HEK293 (cell line): ENCODE results near the gene ERG.

Experiments used
- CTCF ChIA-PET: fragments of 350-600 bp; formaldehyde crosslinking; extraction: SDS; loops from one replicate; lab custom pipeline; 2021; ENCODE audit warnings: antibody characterized with exemption; lab: Yijun Ruan, JAX
- POLR2A ChIA-PET: fragments of 300-600 bp; formaldehyde crosslinking; extraction: SDS; loops from one replicate; lab custom pipeline; 2020; ENCODE audit warnings: antibody characterized with exemption, inconsistent platforms; lab: Yijun Ruan, JAX
- H3K27ac ChIP-seq: fragments of 200-500 bp; sonication (Bioruptor generic); 2 replicates; pipeline ENCODE4 v1.5.1; 2014; ENCODE audit warnings: low read depth, low read length, control low read depth, inconsistent platforms; ENCODE audit errors: extremely low read depth
- H3K36me3 ChIP-seq, 2 experiments: fragments of 200-500 bp in 1 of 2; sonication (Bioruptor generic) in 1 of 2; 1 replicate in 1 of 2; 2 replicates in 1 of 2; pipeline ENCODE4 v1.5.1; 2014 to 2017; ENCODE audit warnings: inconsistent platforms in 2 of 2, low read length in 2 of 2; ENCODE audit not compliant: control insufficient read depth in 2 of 2, insufficient read depth in 1 of 2
- H3K4me1 ChIP-seq: fragments of 200-500 bp; sonication (Bioruptor generic); 2 replicates; pipeline ENCODE4 v1.5.1; 2014; ENCODE audit warnings: mild to moderate bottlenecking, low read length, inconsistent platforms; ENCODE audit not compliant: control insufficient read depth, insufficient read depth
- H3K4me3 ChIP-seq: 2 replicates; pipeline ENCODE4 v1.5.1; 2011; ENCODE audit warnings: low read depth, mild to moderate bottlenecking, control low read depth, low read length, moderate library complexity
- H3K9me3 ChIP-seq: fragments of 200-500 bp; sonication (Bioruptor generic); 2 replicates; pipeline ENCODE4 v1.5.1; 2014; ENCODE audit warnings: low read depth, low read length, inconsistent platforms; ENCODE audit not compliant: control insufficient read depth, insufficient read depth
- GFI1B ChIP-seq: fragments of 450-650 bp; formaldehyde crosslinking; IDR thresholded peaks from 2 replicates; pipeline ENCODE4 v1.5.1; 2016; ENCODE audit warnings: missing biosample characterization, missing genetic modification characterization
- PATZ1 ChIP-seq: fragments of 450-650 bp; formaldehyde crosslinking; IDR thresholded peaks from 2 replicates; pipeline ENCODE4 v1.5.1; 2016; ENCODE audit warnings: missing biosample characterization, missing genetic modification characterization
- PRDM10 ChIP-seq: fragments of 450-650 bp; formaldehyde crosslinking; IDR thresholded peaks from 2 replicates; pipeline ENCODE4 v1.5.1; 2016; ENCODE audit warnings: missing biosample characterization, missing genetic modification characterization
- REPIN1 ChIP-seq: fragments of 450-650 bp; formaldehyde crosslinking; IDR thresholded peaks from 2 replicates; pipeline ENCODE4 v1.5.1; 2017; ENCODE audit warnings: missing biosample characterization, missing genetic modification characterization, low read depth
- SCRT1 ChIP-seq: fragments of 450-650 bp; formaldehyde crosslinking; IDR thresholded peaks from 2 replicates; pipeline ENCODE4 v1.5.1; 2016; ENCODE audit warnings: missing biosample characterization, missing genetic modification characterization, borderline replicate concordance
- SP2 ChIP-seq: fragments of 450-650 bp; formaldehyde crosslinking; IDR thresholded peaks from 2 replicates; pipeline ENCODE4 v1.5.1; 2016; ENCODE audit warnings: missing biosample characterization, missing genetic modification characterization
- ZBTB1 ChIP-seq: fragments of 450-650 bp; formaldehyde crosslinking; IDR thresholded peaks from 2 replicates; pipeline ENCODE4 v1.5.1; 2016; ENCODE audit warnings: missing biosample characterization, missing genetic modification characterization
- ZBTB44 ChIP-seq: fragments of 450-650 bp; IDR thresholded peaks from 2 replicates; pipeline ENCODE4 v1.5.1; 2018; ENCODE audit warnings: missing biosample characterization, mild to moderate bottlenecking, missing genetic modification characterization
- ZNF121 ChIP-seq: fragments of 450-650 bp; formaldehyde crosslinking; IDR thresholded peaks from 2 replicates; pipeline ENCODE4 v1.5.1; 2016; ENCODE audit warnings: missing biosample characterization, missing genetic modification characterization
- ZNF280D ChIP-seq: fragments of 450-650 bp; formaldehyde crosslinking; IDR thresholded peaks from 2 replicates; pipeline ENCODE4 v1.5.1; 2016; ENCODE audit warnings: missing biosample characterization, missing genetic modification characterization
- ZNF354C ChIP-seq: fragments of 450-650 bp; formaldehyde crosslinking; IDR thresholded peaks from 2 replicates; pipeline ENCODE4 v1.5.1; 2016; ENCODE audit warnings: missing biosample characterization, missing genetic modification characterization, low read depth, borderline replicate concordance
- ZNF488 ChIP-seq: fragments of 450-650 bp; formaldehyde crosslinking; IDR thresholded peaks from 2 replicates; pipeline ENCODE4 v1.5.1; 2016; ENCODE audit warnings: missing biosample characterization, missing genetic modification characterization
- ZNF843 ChIP-seq: fragments of 450-650 bp; formaldehyde crosslinking; IDR thresholded peaks from 2 replicates; pipeline ENCODE4 v1.5.1; 2016; ENCODE audit warnings: missing biosample characterization, missing genetic modification characterization
- TF ChIP-seq, protein P1 (sequence below): fragments of 450-650 bp; formaldehyde crosslinking; IDR thresholded peaks from 2 replicates; pipeline ENCODE4 v1.5.1; 2016; ENCODE audit warnings: missing biosample characterization, missing genetic modification characterization

The ERG gene

GRCh38 chr21:38467911-38468310 lies 30.4 kb downstream of the ERG start:
- Histone ChIP-seq H3K4me1 (no peaks in the 10 kb centered on the region), H3K9me3 (no peaks in the 10 kb centered on the region), H3K36me3 (no peaks in the 10 kb centered on the region), H3K27ac (no peak overlapping the region), H3K4me3 (no peak overlapping the region)
- CTCF ChIA-PET: interaction anchor here (0.6 kb wide), 1 partner anchor 673 kb away, joined by 3 read pairs; no protein-coding TSS in a partner anchor
- no peak for TF ChIP-seq REPIN1
- no peak for TF ChIP-seq SP2 (tag by site-specific recombination)
- no peak for TF ChIP-seq ZBTB1 (tag by site-specific recombination)
- TF ChIP-seq ZNF280D: no peak
- TF ChIP-seq PRDM10: no peak
- TF ChIP-seq ZNF354C (tag by site-specific recombination): no peak
- no peak for TF ChIP-seq PATZ1
- no peak for TF ChIP-seq ZNF488 (tag by site-specific recombination)
- TF ChIP-seq ZNF121 (tag by site-specific recombination): no peak
- TF ChIP-seq, protein P1, sequence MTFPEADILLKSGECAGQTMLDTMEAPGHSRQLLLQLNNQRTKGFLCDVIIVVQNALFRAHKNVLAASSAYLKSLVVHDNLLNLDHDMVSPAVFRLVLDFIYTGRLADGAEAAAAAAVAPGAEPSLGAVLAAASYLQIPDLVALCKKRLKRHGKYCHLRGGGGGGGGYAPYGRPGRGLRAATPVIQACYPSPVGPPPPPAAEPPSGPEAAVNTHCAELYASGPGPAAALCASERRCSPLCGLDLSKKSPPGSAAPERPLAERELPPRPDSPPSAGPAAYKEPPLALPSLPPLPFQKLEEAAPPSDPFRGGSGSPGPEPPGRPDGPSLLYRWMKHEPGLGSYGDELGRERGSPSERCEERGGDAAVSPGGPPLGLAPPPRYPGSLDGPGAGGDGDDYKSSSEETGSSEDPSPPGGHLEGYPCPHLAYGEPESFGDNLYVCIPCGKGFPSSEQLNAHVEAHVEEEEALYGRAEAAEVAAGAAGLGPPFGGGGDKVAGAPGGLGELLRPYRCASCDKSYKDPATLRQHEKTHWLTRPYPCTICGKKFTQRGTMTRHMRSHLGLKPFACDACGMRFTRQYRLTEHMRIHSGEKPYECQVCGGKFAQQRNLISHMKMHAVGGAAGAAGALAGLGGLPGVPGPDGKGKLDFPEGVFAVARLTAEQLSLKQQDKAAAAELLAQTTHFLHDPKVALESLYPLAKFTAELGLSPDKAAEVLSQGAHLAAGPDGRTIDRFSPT (tag by site-specific recombination): no peak
- TF ChIP-seq ZNF843: no peak
- no peak for TF ChIP-seq GFI1B (tag by site-specific recombination)
- TF ChIP-seq ZBTB44 (tag by site-specific recombination): no peak
- TF ChIP-seq SCRT1 (tag by site-specific recombination): no peak
- POLR2A ChIA-PET: no interaction called here
